HepG2 (cell line): Measurements from ENCODE around the gene TUBGCP5.

Source experiments
- CTCF ChIP-seq: sonication (generic); formaldehyde crosslinking; IDR thresholded peaks from 2 replicates; pipeline ENCODE4 v1.5.0; 2020; ENCODE audit warnings: mild to moderate bottlenecking, missing genetic modification reagents, moderate library complexity
- E2F1 ChIP-seq: sonication (generic); formaldehyde crosslinking; IDR thresholded peaks from 2 replicates; pipeline ENCODE4 v1.5.0; 2020; ENCODE audit warnings: missing genetic modification reagents
- KAT2B ChIP-seq: fragments of 150-350 bp; IDR thresholded peaks from 2 replicates; pipeline ENCODE4 v1.6.1; 2014; ENCODE audit warnings: low read depth, low read length, borderline replicate concordance
- KDM1A ChIP-seq: IDR thresholded peaks from 2 replicates; pipeline ENCODE4 v1.6.1; 2016; ENCODE audit warnings: missing compliant biosample characterization
- NFKB2 ChIP-seq: sonication (generic); formaldehyde crosslinking; IDR thresholded peaks from 2 replicates; pipeline ENCODE4 v1.4.0; 2020; ENCODE audit warnings: missing genetic modification reagents, borderline replicate concordance
- NFYB ChIP-seq: sonication (generic); formaldehyde crosslinking; IDR thresholded peaks from 2 replicates; pipeline ENCODE4 v1.4.0; 2020; ENCODE audit warnings: missing genetic modification reagents
- NR1H2 ChIP-seq: sonication (generic); formaldehyde crosslinking; IDR thresholded peaks from 2 replicates; pipeline ENCODE4 v1.8.1; 2022; ENCODE audit warnings: low read depth, missing genetic modification reagents, borderline replicate concordance
- POLR2A ChIP-seq, 2 experiments: IDR thresholded peaks; 2 replicates each; pipeline ENCODE4 v1.6.1; 2011; ENCODE audit warnings: low read depth in 2 of 2, low read length in 2 of 2, mild to moderate bottlenecking in 1 of 2, moderate library complexity in 1 of 2; ENCODE audit not compliant: insufficient read depth in 1 of 2
- SRSF9 ChIP-seq: fragments of 200-400 bp; formaldehyde crosslinking; IDR thresholded peaks from 2 replicates; pipeline ENCODE4 v1.6.1; 2018; ENCODE audit warnings: borderline replicate concordance, mild to moderate bottlenecking, low read depth, low read length; ENCODE audit not compliant: insufficient read depth, poor library complexity, severe bottlenecking
- TAF1 ChIP-seq: sonication (generic); formaldehyde crosslinking; IDR thresholded peaks from 2 replicates; pipeline ENCODE4 v1.4.0; 2020; ENCODE audit warnings: missing genetic modification reagents
- ZFY ChIP-seq: sonication (generic); formaldehyde crosslinking; IDR thresholded peaks from 2 replicates; pipeline ENCODE4 v1.4.0; 2020; ENCODE audit warnings: missing genetic modification reagents
- ZNF383 ChIP-seq: sonication (generic); formaldehyde crosslinking; IDR thresholded peaks from 2 replicates; pipeline ENCODE4 v1.4.0; 2020; ENCODE audit warnings: missing genetic modification reagents, mild to moderate bottlenecking, borderline replicate concordance
- ZNF709 ChIP-seq: sonication (generic); formaldehyde crosslinking; IDR thresholded peaks from 2 replicates; pipeline ENCODE4 v1.5.0; 2020; ENCODE audit warnings: mild to moderate bottlenecking, missing genetic modification reagents

- no peak for TF ChIP-seq KDM1A (CRISPR knock-in tag)
- no peak for TF ChIP-seq ZNF709 (CRISPR knock-in tag)
- TF ChIP-seq CTCF (CRISPR knock-in tag) = no peak
- TF ChIP-seq SRSF9 = no peak
- no peak for TF ChIP-seq NR1H2 (CRISPR knock-in tag)
- TF ChIP-seq NFKB2 (CRISPR knock-in tag) = no peak
- no peak for TF ChIP-seq ZNF383 (CRISPR knock-in tag)
- no peak for TF ChIP-seq ZFY (CRISPR knock-in tag)
- no peak for TF ChIP-seq TAF1
- no peak for TF ChIP-seq E2F1 (CRISPR knock-in tag)
- no peak for TF ChIP-seq KAT2B
- no peak for TF ChIP-seq POLR2A (IDR thresholded peaks at IDR 0.05; ENCODE audit: insufficient read depth in 1 of 2, low read depth in 2 of 2, low read length in 2 of 2)
- TF ChIP-seq NFYB (CRISPR knock-in tag) = no peak
Observed at GRCh38 chr15:23003736-23004135, 35.6 kb downstream of the TUBGCP5 start.
